Tibial nerve (tissue), 4 donors: ENCODE data around the gene CPB2.

Experiments
- CTCF ChIP-seq, 5 experiments: fragments of 200-600 bp in 3 of 5; fragments of 450-650 bp in 2 of 5; sonication (generic) in 3 of 5; IDR thresholded peaks; one replicate each; pipeline ENCODE4 v1.5.1; 2016 to 2019; ENCODE audit warnings: antibody characterized with exemption in 5 of 5, mild to moderate bottlenecking in 3 of 5, moderate library complexity in 2 of 5
- EP300 ChIP-seq, 2 donors: sonication (generic); formaldehyde crosslinking; IDR thresholded peaks; one replicate each; pipeline ENCODE4 v1.6.1; 2017; ENCODE audit warnings: antibody characterized with exemption in 2 of 2, mild to moderate bottlenecking in 1 of 2
- POLR2A ChIP-seq, 2 donors: fragments of 450-650 bp; IDR thresholded peaks; one replicate each; pipeline ENCODE4 v1.6.1; 2017; ENCODE audit warnings: antibody characterized with exemption in 2 of 2, mild to moderate bottlenecking in 2 of 2, moderate library complexity in 2 of 2

DNA sequence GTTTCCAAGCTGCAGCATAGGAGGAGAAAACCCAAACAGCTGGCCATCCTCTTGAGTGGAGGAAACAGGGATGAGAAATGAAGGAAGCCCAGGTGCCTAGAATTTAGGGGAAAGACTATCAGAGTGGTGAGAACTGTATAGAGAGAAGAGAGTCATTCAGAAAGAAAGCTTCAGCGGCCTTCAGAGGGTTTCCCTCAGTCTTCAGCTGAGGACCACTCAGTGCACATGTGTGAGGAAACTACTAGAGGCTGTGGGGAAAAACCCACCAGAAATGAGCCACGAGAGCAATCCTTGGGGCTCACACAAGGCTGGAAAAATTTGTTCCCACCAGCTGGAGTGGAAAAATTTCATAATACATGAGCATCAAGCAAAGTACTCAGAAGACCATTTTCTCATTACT is 35.2 kb upstream of the CPB2 start:
- TF ChIP-seq EP300 (IDR thresholded peaks at IDR 0.05) (no peak), POLR2A (IDR thresholded peaks at IDR 0.05) (no peak), CTCF (IDR thresholded peaks at IDR 0.05) (no peak)
